Prostate gland (tissue), 2 donors: ENCODE measurements around the gene NAALADL2.

Source experiments
- POLR2A ChIP-seq: fragments of 450-650 bp; IDR thresholded peaks from one replicate; pipeline ENCODE4 v1.6.1; 2016; ENCODE audit warnings: antibody characterized with exemption, mild to moderate bottlenecking
- POLR2AphosphoS5 ChIP-seq: sonication (generic); formaldehyde crosslinking; IDR thresholded peaks from one replicate; pipeline ENCODE4 v1.6.1; 2017; ENCODE audit warnings: antibody characterized with exemption
- TF ChIP-seq, protein P1 (sequence below), 4 experiments: fragments of 200-600 bp in 2 of 4; fragments of 450-650 bp in 2 of 4; sonication (generic) in 2 of 4; IDR thresholded peaks; 1 replicate in 3 of 4; 2 replicates in 1 of 4; pipeline ENCODE4 v1.5.1; 2016 to 2019; ENCODE audit warnings: antibody characterized with exemption in 4 of 4, mild to moderate bottlenecking in 2 of 4, moderate library complexity in 2 of 4

DNA sequence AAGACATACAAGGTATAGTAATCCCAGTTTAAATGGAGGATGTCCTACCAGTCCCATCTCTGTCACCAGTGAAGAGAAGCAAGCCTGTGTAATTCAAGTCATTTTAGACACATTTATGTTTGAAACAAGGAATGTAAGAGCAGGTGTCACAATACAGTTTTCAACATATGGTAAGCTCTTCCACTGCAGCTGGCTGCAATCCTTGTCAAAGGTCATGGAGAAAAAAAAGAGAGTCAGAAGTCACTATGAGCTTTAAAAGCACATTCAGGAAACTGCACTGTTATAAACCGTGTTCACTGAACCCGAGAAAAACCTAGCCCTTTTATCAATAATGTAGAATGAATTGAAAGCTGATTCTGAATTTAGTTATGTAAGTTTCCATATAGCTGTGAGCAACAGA lies 206.4 kb downstream of the NAALADL2 start:
- TF ChIP-seq, protein P1, sequence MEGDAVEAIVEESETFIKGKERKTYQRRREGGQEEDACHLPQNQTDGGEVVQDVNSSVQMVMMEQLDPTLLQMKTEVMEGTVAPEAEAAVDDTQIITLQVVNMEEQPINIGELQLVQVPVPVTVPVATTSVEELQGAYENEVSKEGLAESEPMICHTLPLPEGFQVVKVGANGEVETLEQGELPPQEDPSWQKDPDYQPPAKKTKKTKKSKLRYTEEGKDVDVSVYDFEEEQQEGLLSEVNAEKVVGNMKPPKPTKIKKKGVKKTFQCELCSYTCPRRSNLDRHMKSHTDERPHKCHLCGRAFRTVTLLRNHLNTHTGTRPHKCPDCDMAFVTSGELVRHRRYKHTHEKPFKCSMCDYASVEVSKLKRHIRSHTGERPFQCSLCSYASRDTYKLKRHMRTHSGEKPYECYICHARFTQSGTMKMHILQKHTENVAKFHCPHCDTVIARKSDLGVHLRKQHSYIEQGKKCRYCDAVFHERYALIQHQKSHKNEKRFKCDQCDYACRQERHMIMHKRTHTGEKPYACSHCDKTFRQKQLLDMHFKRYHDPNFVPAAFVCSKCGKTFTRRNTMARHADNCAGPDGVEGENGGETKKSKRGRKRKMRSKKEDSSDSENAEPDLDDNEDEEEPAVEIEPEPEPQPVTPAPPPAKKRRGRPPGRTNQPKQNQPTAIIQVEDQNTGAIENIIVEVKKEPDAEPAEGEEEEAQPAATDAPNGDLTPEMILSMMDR (IDR thresholded peaks at IDR 0.05), result no peak
- TF ChIP-seq POLR2A (no peak), POLR2AphosphoS5 (no peak)
